HEK293T (cell line): ENCODE data around the gene SYNJ1.

Source experiments
- ARNT ChIP-seq: fragments of 450-650 bp; IDR thresholded peaks from 2 replicates; pipeline ENCODE4 v1.6.1; 2017; ENCODE audit warnings: mild to moderate bottlenecking
- BHLHE40 ChIP-seq: fragments of 450-650 bp; IDR thresholded peaks from 2 replicates; pipeline ENCODE4 v1.6.1; 2016; ENCODE audit warnings: mild to moderate bottlenecking, moderate library complexity, borderline replicate concordance
- ELF4 ChIP-seq: fragments of 450-650 bp; IDR thresholded peaks from 2 replicates; pipeline ENCODE4 v1.6.1; 2017; ENCODE audit warnings: antibody characterized with exemption
- FOXA1 ChIP-seq: fragments of 450-650 bp; IDR thresholded peaks from 2 replicates; pipeline ENCODE4 v1.6.1; 2016; ENCODE audit warnings: mild to moderate bottlenecking
- FOXM1 ChIP-seq: fragments of 450-650 bp; IDR thresholded peaks from 2 replicates; pipeline ENCODE4 v1.6.1; 2017; ENCODE audit warnings: mild to moderate bottlenecking, borderline replicate concordance
- HDGF ChIP-seq: fragments of 450-650 bp; IDR thresholded peaks from 2 replicates; pipeline ENCODE4 v1.6.1; 2017; ENCODE audit warnings: antibody characterized with exemption, borderline replicate concordance
- L3MBTL2 ChIP-seq: fragments of 450-650 bp; conservative IDR thresholded peaks from 2 replicates; pipeline ENCODE4 v1.6.1; 2016; ENCODE audit warnings: mild to moderate bottlenecking
- LEF1 ChIP-seq: fragments of 450-650 bp; IDR thresholded peaks from 2 replicates; pipeline ENCODE4 v1.6.1; 2017; ENCODE audit warnings: mild to moderate bottlenecking, borderline replicate concordance
- PKNOX1 ChIP-seq: fragments of 450-650 bp; IDR thresholded peaks from 2 replicates; pipeline ENCODE4 v1.6.1; 2016
- SP1 ChIP-seq: fragments of 450-650 bp; IDR thresholded peaks from 2 replicates; pipeline ENCODE4 v1.6.1; 2017
- SUZ12 ChIP-seq: fragments of 450-650 bp; IDR thresholded peaks from 2 replicates; pipeline ENCODE4 v1.6.1; 2016; ENCODE audit warnings: mild to moderate bottlenecking

DNA sequence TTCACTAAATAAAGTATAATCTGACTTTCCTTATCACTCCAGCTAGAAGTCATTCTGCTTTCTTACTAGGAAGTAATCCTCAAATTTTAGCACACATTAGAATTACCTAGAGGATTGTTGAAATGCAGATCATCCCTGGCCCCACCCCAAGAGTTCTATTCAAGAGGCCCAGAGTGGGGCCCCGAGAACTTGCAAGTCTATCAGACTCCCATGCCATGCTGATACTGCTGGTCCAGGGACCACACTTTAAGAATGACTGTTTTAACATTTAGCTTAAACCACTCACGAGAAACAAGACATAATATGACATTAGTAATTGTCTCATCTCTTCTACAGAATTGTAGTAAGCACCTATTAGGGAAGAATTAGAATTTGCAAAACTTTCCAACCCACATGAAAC is 7.7 kb upstream of the SYNJ1 start:
- TF ChIP-seq LEF1 (no peak), L3MBTL2 (no peak), ARNT (no peak), FOXM1 (no peak), HDGF (no peak), BHLHE40 (no peak), PKNOX1 (no peak), SUZ12 (no peak), SP1 (no peak), ELF4 (no peak), FOXA1 (no peak)
